Erythroblast (primary cell): ENCODE measurements around the gene DIP2C.

Experiments
- DNase-seq, 2 experiments: peaks; one replicate each; lab custom pipeline; 2025; lab: John Stamatoyannopoulos, UW
- GATA1 ChIP-seq: IDR thresholded peaks from 2 replicates; pipeline ENCODE4 v1.6.1; 2011; ENCODE audit warnings: low read depth, mild to moderate bottlenecking, control low read depth, low read length, moderate library complexity
- POLR2A ChIP-seq: IDR thresholded peaks from 2 replicates; pipeline ENCODE4 v1.6.1; 2011; ENCODE audit warnings: mild to moderate bottlenecking, low read length

Gene DIP2C

DNA sequence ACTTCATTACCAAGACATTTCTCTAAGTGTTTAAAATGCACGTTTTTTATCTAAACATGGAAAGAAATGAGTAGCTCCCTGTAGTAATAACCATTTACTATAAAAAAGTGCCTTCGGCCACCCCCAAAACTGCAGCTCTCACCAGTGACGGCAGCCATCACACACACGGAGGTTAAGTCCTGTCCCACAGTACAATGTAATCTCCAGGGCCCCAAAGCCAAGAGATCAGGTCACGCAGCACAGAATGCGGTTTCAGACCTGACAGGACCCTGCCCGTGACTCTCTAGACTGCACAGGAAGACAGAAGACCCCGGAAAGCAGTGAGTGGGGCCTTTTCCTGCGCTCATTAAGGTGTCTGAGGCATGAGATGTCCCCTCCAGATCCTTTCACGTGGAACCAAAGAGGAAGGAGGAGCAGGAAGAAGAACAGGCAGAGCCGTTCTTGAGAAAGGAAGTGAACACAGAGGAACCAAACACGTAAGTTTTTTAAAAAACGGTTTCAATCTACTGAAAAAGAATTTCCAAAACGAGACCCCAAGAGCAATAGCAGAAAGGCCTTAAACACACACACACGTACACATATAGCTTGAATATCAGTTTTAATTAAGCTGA is 428.5 kb downstream of the DIP2C start:
- no peak for DNase-seq
- no peak for TF ChIP-seq POLR2A
- TF ChIP-seq GATA1, result no peak

DNA sequence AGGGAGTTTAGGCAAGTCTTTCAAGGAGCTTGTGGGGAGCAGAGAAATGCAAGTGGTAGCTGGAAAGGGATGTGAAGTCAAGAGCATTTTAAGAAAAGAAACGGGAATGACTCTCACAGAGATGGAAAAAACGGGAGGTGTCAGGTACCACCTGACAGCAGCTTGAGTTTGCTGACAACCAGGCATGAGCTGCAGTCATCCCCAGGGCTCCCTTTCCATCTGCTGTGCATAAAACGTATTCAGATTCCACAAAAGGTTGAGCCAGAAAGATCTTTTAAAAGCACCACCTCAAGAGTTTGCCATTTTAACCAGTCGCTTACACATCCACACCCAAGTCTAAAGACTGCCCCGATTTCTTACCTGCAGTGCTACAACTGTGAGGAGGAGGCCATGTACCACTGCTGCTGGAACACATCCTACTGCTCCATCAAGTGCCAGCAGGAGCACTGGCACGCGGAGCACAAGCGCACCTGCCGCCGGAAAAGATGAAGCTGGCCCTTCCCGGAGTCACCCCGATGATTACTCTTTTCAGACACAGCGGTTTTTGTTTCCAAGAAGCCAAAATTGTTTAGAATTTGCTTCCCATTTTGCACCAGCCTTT is 437.4 kb downstream of the DIP2C start:
- no peak for DNase-seq
- TF ChIP-seq GATA1, result no peak
- no peak for TF ChIP-seq POLR2A

DNA sequence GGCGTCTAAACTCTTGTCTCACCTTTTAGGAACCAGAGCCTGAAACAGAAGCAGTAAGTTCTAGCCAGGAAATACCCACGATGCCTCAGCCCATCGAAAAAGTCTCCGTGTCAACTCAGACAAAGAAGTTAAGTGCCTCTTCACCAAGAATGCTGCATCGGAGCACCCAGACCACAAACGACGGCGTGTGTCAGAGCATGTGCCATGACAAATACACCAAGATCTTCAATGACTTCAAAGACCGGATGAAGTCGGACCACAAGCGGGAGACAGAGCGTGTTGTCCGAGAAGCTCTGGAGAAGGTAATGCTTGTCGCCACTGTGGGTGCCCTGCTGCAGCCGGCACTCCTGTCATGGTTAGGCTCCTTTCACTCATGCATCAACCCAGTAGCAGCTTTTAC is 441.2 kb downstream of the DIP2C start:
- DNase-seq, result no peak
- TF ChIP-seq GATA1 (no peak), POLR2A (no peak)

GRCh38 chr10:247480-247879 is 442.0 kb downstream of the DIP2C start:
- no peak for TF ChIP-seq GATA1
- no peak for TF ChIP-seq POLR2A
- no peak for DNase-seq

DNA sequence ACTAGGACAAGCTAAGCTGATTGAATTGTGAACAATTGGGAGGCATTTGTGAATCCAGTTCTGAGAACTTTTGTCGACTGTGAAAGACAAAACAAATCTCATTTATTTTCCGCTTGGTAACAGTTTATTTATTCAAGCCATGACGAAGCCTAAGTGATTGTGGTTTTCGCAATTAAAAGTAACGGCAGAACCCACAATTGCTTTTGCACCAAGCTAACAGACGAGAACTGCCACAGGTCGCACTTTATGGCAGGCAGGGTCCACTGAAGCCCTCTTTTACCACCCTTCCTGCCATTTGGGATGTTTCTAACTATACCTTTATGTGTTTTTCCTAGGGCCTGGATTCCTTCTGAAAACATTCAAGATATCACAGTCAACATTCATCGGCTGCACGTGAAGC is 443.0 kb downstream of the DIP2C start:
- no peak for DNase-seq
- TF ChIP-seq POLR2A (no peak), GATA1 (no peak)

DNA sequence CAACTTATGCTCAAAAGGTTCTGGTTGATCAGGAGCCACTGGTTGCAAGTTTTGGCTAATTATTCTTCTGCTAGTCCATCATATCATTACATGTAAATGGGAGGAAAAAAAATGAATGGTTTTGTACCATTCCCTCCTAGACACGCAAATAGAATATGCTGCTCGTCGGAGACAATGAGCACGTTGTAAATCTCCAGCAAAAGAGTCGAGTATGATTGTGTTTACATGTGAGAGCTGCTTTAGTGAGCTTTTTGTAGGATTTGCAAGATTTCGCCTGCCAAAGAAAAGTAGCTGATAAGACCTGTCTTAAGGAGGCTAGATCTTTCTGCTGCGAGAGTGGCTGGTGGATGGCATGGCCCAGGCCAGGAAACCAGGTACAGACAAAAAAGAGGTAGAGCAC is 445.2 kb downstream of the DIP2C start:
- TF ChIP-seq GATA1 (no peak), POLR2A (no peak)
- no peak for DNase-seq

- TF ChIP-seq GATA1, result no peak
- TF ChIP-seq POLR2A, result no peak
- DNase-seq, result no peak
Observed at GRCh38 chr10:241966-242643, 447.4 kb downstream of the DIP2C start.

DNA sequence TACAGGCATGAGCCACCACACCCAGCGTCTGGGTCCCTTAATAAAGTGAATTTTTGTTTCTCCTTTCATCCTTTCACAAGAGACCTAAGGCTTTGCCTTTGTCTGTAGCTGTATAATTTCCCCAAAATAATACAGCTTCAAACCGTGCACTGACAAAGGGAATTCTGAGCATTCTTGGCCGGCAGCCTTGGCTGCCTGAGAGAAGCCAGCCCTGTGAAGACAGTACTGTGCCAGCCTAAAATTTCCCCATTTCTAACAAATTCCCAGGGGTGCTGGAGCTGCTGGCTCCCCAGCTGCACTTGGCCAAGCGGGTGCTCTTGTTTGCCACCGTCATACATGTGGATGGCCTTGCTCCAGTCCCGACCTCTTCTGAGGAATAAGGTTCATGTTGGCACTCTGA is 448.0 kb downstream of the DIP2C start:
- TF ChIP-seq GATA1 (no peak), POLR2A (no peak)
- DNase-seq, result no peak

- DNase-seq, result no peak
Observed at GRCh38 chr10:239109-239508, 450.4 kb downstream of the DIP2C start.

DNA sequence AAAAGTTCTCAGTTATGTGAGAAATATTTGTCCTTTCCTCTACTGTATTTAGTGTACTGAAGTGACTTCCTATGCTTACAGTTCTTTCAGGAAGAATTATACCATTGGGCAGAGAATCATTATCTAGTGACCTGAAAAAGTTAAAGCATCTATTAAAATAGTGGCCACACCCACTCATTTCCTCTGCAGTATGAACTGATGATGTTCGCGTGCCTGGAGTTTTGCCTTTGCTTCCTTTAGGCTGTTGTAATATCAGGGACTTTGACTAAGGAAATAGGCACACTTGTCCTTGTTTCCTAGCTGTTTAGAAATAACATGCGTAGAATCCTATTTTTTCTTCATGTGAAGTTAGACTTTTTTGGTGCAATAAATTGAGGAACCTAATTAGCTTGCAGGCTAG is 453.6 kb downstream of the DIP2C start:
- TF ChIP-seq POLR2A (no peak), GATA1 (no peak)
- DNase-seq, result no peak

More at GRCh38 chr10:239109-239508, 450.4 kb downstream of the DIP2C start:
- no peak for TF ChIP-seq GATA1
- no peak for TF ChIP-seq POLR2A

- TF ChIP-seq POLR2A (no peak), GATA1 (no peak)
- DNase-seq, result no peak
Observed at GRCh38 chr10:234708-235406, 454.6 kb downstream of the DIP2C start.

DNA sequence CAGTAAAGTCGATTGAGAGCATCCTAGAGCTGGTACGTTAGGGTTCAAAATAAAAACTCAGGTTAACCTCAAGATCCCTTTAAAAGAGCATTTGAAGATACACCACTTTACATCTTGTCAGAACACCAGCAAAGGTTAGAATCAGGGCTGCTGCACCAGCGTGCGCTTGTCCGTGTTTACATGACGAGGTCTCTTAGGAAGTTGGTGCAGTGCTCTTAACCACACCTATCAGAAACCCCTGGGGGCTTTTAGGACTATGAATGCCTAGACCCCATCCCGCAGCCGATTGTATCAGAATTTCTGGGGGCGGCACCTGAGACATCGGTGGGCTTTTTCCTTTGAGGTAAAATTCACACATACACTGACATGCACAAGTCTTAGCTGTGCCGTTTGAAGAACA is 456.6 kb downstream of the DIP2C start:
- DNase-seq, result no peak
- no peak for TF ChIP-seq GATA1
- TF ChIP-seq POLR2A, result no peak

DNA sequence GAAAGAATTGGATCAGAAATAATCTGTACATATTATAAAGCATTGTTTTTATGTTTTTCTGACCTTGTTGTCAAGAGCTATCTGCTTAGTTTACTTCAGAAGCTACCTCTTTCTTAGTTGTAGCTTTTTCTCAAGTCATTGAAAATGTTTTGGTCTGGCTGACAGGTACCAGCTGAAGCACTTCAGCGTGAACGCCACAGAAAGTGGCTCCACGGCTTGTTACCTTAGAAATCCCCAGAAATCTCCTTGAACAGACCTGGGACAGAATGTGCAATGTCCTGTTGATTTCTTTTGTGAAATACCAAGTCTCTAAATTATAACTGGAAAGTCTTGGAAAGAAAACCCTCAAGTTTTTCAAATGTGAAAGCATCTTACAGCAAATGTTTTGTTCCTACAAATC is 457.4 kb downstream of the DIP2C start:
- no peak for TF ChIP-seq POLR2A

GRCh38 chr10:230758-231157 is 458.7 kb downstream of the DIP2C start:
- TF ChIP-seq POLR2A (no peak), GATA1 (no peak)

More for the DNA sequence above, 457.4 kb downstream of the DIP2C start:
- DNase-seq, result no peak

GRCh38 chr10:228366-228765 is 461.1 kb downstream of the DIP2C start:
- no peak for DNase-seq
- TF ChIP-seq GATA1 (no peak), POLR2A (no peak)

More at GRCh38 chr10:230758-231157, 458.7 kb downstream of the DIP2C start:
- DNase-seq, result peak; percentile 25 to 31
